Heart right ventricle (tissue), 16 donors: ENCODE data around the gene KDM8. TPM values are rescaled to one million over a fixed set of nuclear protein-coding genes. Genes with fewer than 3 reads are reported as not detected.

ENCODE experiments used
- ATAC-seq, 8 donors: fragments of 200-7000 bp; cut with Tn5 transposase; one replicate each; pipeline ENCODE4 v1.9.1; 2020; ENCODE audit warnings: mild to moderate bottlenecking in 8 of 8, moderate library complexity in 8 of 8, moderate number of reproducible peaks in 1 of 8
- DNase-seq, 2 donors: peaks; one replicate each; pipeline ENCODE4 v3.0.0-alpha.2; 2020
- H3K27ac ChIP-seq, 10 donors: fragments of 200-600 bp; sonication (generic) in 2 of 10; one replicate each; pipeline versions ENCODE4 v1.5.0 to v1.8.0; 2020 to 2022; ENCODE audit warnings: mild to moderate bottlenecking in 3 of 10
- H3K27me3 ChIP-seq, 7 donors: fragments of 200-600 bp; one replicate each; pipeline ENCODE4 v1.8.0; 2021 to 2022; ENCODE audit warnings: mild to moderate bottlenecking in 2 of 7
- H3K36me3 ChIP-seq, 9 donors: fragments of 200-600 bp; sonication (generic) in 1 of 9; one replicate each; pipeline versions ENCODE4 v1.5.0 to v1.8.0; 2020 to 2022; ENCODE audit warnings: mild to moderate bottlenecking in 2 of 9
- H3K4me1 ChIP-seq, 9 donors: fragments of 200-600 bp; sonication (generic) in 1 of 9; one replicate each; pipeline versions ENCODE4 v1.5.0 to v1.8.0; 2020 to 2022; ENCODE audit warnings: mild to moderate bottlenecking in 4 of 9
- H3K4me3 ChIP-seq, 10 donors: fragments of 200-600 bp; sonication (generic) in 2 of 10; one replicate each; pipeline versions ENCODE4 v1.5.0 to v1.8.0; 2020 to 2022; ENCODE audit warnings: mild to moderate bottlenecking in 7 of 10, moderate library complexity in 2 of 10
- H3K9me3 ChIP-seq, 11 donors: fragments of 200-600 bp in 10 of 11; sonication (generic) in 2 of 11; one replicate each; pipeline versions ENCODE4 v1.5.0 to v1.8.0; 2013 to 2022; ENCODE audit warnings: mild to moderate bottlenecking in 2 of 11, control low read depth in 1 of 11, moderate library complexity in 1 of 11
- CTCF ChIP-seq, 9 donors: fragments of 200-600 bp; sonication (generic) in 2 of 9; IDR thresholded peaks; one replicate each; pipeline versions ENCODE4 v1.5.0 to v1.8.0; 2021 to 2022; ENCODE audit warnings: antibody characterized with exemption in 9 of 9, mild to moderate bottlenecking in 5 of 9, moderate library complexity in 1 of 9
- WGBS, 2 donors: extraction: QIAGEN DNeasy Blood & Tissue Kit; methylation state at CpG; one replicate each; pipeline ENCODE4 v1.1.7; 2013; ENCODE audit warnings: inconsistent platforms in 1 of 2; 5-methylcytosine and 5-hydroxymethylcytosine counted together
- intact Hi-C, 10 donors: fragments of 100-400 bp; cut with DNase I; formaldehyde crosslinking; loops; one replicate each; pipeline versions ENCODE4 v1.11.1 to v1.14.2; 2022
- polyA plus RNA-seq, 2 donors: library from polyadenylated mRNA; stranded (reverse); fragments of 200-250 nt; gene quantifications; one replicate each; pipeline ENCODE4 v1.2.3, GENCODE V29; 2013
- total RNA-seq, 10 donors: library from RNA; stranded (reverse); fragmentation: NEBNext Ultra II Directional in 3 of 10; extraction: Animal tissue kit (Norgen Biotek cat#: 25700) in 3 of 10; gene quantifications; one replicate each; pipeline versions ENCODE4 v1.2.1 to v1.2.4, GENCODE V29; 2021 to 2023
- donor health status: Arrhythmogenic right ventricular cardiomyopathy.
- donor health status: ischemic (EF 13 %, LVEDD 7.1; RV severe dilation, severe dysfunction).
- donor health status: healthy with polysubstance abuse.
- donor health status: DM: no; HTN: yes; CAD: no.
- donor health status: DM: no; HTN: no; CAD: no.
- donor health status: ischemic (EF 25% LVEDD 6.9; RV normal size, moderate dysfunction).
- donor health status: ischemic (EF 25% LVEDD 5.7; RV mildly dilated, moderate dysfunction).
- donor health status: healthy.
- donor health status: DM: yes; HTN: yes; CAD: no.
- donor health status: Ischemic cardiomyopathy.
- donor health status: ischemic (EF 35%, LVEDD 5.7; RV mildly dilated, moderate dysfunction).
- donor health status: nonischemic (EF 11% LVEDD 7.7; RV severe dilation, severe dysfunction).
- donor health status: DM: yes; HTN: yes; CAD: no.
- donor health status: PGD.
- donor health status: ischemic (EF 29% LVEDD 5.4; RV normal size, mild dysfunction).
- donor health status: nonischemic (EF 23%, LVEDD 6.1; RV moderate dilation, normal function).

Gene KDM8
- total and polyA plus RNA-seq, 12 donors, result 1.5 to 5.8 (median 3.3) TPM

- DNase-seq, result no peak
- no peak for TF ChIP-seq CTCF (IDR thresholded peaks at IDR 0.05)
- H3K4me1 ChIP-seq, result peaks cover 0 to 40% (median 15%) of the 10 kb centered on the region in 9 donors
- H3K27me3 ChIP-seq, result no peaks in the 10 kb centered on the region
- 84 to 91% methylated on average over 3 of the region's 3 CpGs for WGBS, 2 donors
- H3K9me3 ChIP-seq, result no peaks in the 10 kb centered on the region
- H3K4me3 ChIP-seq, result no peak overlapping the region
- ATAC-seq, result peak in 1 of 8 donors; percentile 36
- H3K27ac ChIP-seq, result peak overlapping the region in 3 of 10 donors; percentile 6 to 62 (median 44)
- intact Hi-C loops, result no loop called here
- peaks cover 0 to 30% (median 12%) of the 10 kb centered on the region in 9 donors for H3K36me3 ChIP-seq
Measured at GRCh38 chr16:27254262-27254811, 51.0 kb downstream of the KDM8 start.

- H3K4me3 ChIP-seq, result no peak overlapping the region
- peaks cover 0 to 30% (median 12%) of the 10 kb centered on the region in 9 donors for H3K36me3 ChIP-seq
- intact Hi-C loops, result no loop called here
- no peaks in the 10 kb centered on the region for H3K27me3 ChIP-seq
- ATAC-seq, result no peak
- 96 to 100% methylated on average over 3 of the region's 3 CpGs for WGBS, 2 donors
- TF ChIP-seq CTCF (IDR thresholded peaks at IDR 0.05), result no peak
- no peak for DNase-seq
- peaks cover 0 to 43% (median 15%) of the 10 kb centered on the region in 9 donors for H3K4me1 ChIP-seq
- H3K27ac ChIP-seq, result no peak overlapping the region
- H3K9me3 ChIP-seq, result no peaks in the 10 kb centered on the region
Measured at GRCh38 chr16:27256861-27257260, 53.5 kb downstream of the KDM8 start.

GRCh38 chr16:27257271-27257670 lies 53.9 kb downstream of the KDM8 start:
- intact Hi-C loops, result no loop called here
- no peak overlapping the region for H3K4me3 ChIP-seq
- H3K27me3 ChIP-seq, result no peaks in the 10 kb centered on the region
- no peak overlapping the region for H3K27ac ChIP-seq
- TF ChIP-seq CTCF (IDR thresholded peaks at IDR 0.05), result no peak
- no peak for DNase-seq
- WGBS, 2 donors, result 91 to 95% methylated on average over 14 of the region's 14 CpGs
- H3K4me1 ChIP-seq, result peaks cover 0 to 46% (median 15%) of the 10 kb centered on the region in 9 donors
- peak in 1 of 8 donors; percentile 38 for ATAC-seq
- peaks cover 0 to 29% (median 12%) of the 10 kb centered on the region in 9 donors for H3K36me3 ChIP-seq
- H3K9me3 ChIP-seq, result no peaks in the 10 kb centered on the region

GRCh38 chr16:27258241-27258734 lies 55.0 kb downstream of the KDM8 start:
- Histone ChIP-seq H3K9me3 (no peaks in the 10 kb centered on the region), H3K4me1 (peaks cover 0 to 51% (median 15%) of the 10 kb centered on the region in 9 donors), H3K36me3 (peaks cover 0 to 26% (median 12%) of the 10 kb centered on the region in 9 donors), H3K4me3 (no peak overlapping the region), H3K27me3 (no peaks in the 10 kb centered on the region), H3K27ac (peak overlapping the region in 7 of 10 donors; percentile 4 to 65 (median 30))
- intact Hi-C loops, result no loop called here
- ATAC-seq (peak in 5 of 8 donors; percentile 39 to 81 (median 47)), DNase-seq (no peak)
- 63 to 75% methylated on average over 3 of the region's 3 CpGs for WGBS, 2 donors
- no peak for TF ChIP-seq CTCF (IDR thresholded peaks at IDR 0.05)
